GOT3 (cell line): ENCODE measurements around the gene CSRP1.
"Not testable (repeated sequence)": the region's sequence is repeated elsewhere in the genome, so short reads cannot be mapped to it uniquely, and the experiment has no call there.

Experiments
- DNase-seq: peaks from one replicate; lab custom pipeline; 2025; ENCODE audit warnings: mixed read lengths; lab: John Stamatoyannopoulos, UW

CSRP1 gene

GRCh38 chr1:201506557-201507359, at the start of gene CSRP1:
CSRP1 (minus strand) TSS chr1:201507123; CDS start chr1:201496303, 10,820 bp downstream.
- peak; percentile 97 for DNase-seq

- no peak for DNase-seq
Measured at GRCh38 chr1:201555593-201555945, 48.6 kb upstream of the CSRP1 start.

- no peak for DNase-seq
Measured at GRCh38 chr1:201554789-201555592, 48.1 kb upstream of the CSRP1 start.

- DNase-seq = no peak
Measured at GRCh38 chr1:201554190-201554600, 47.3 kb upstream of the CSRP1 start.

GRCh38 chr1:201553496-201554189, 46.7 kb upstream of the CSRP1 start:
- no peak for DNase-seq

- DNase-seq = no peak
Measured at GRCh38 chr1:201552941-201553351, 46.0 kb upstream of the CSRP1 start.

- peak; percentile 86 for DNase-seq
Measured at GRCh38 chr1:201551877-201552731, 45.2 kb upstream of the CSRP1 start.

- no peak for DNase-seq
Measured at GRCh38 chr1:201551096-201551495, 44.2 kb upstream of the CSRP1 start.

- DNase-seq = not testable (repeated sequence)
Measured at GRCh38 chr1:201549522-201549921, 42.6 kb upstream of the CSRP1 start.

- no peak for DNase-seq
Measured at GRCh38 chr1:201545851-201546492, 39.0 kb upstream of the CSRP1 start.

- no peak for DNase-seq
Measured at GRCh38 chr1:201544710-201545109, 37.8 kb upstream of the CSRP1 start.

GRCh38 chr1:201543871-201544642, 37.1 kb upstream of the CSRP1 start:
- DNase-seq = no peak

GRCh38 chr1:201542309-201543035, 35.5 kb upstream of the CSRP1 start:
- no peak for DNase-seq

- DNase-seq = no peak
Measured at GRCh38 chr1:201540846-201541735, 34.2 kb upstream of the CSRP1 start.

- no peak for DNase-seq
Measured at GRCh38 chr1:201539561-201540431, 32.9 kb upstream of the CSRP1 start.

- DNase-seq = peak; percentile 100
Measured at GRCh38 chr1:201538612-201539551, 32.0 kb upstream of the CSRP1 start, which contains the start of gene NAV1. NAV1 (plus strand) TSS chr1:201539127; CDS start chr1:201622885, 83,758 bp downstream.
